H9 (cell line): ENCODE results near the gene THSD7A. TPM values are rescaled to one million over a fixed set of nuclear protein-coding genes. Genes with fewer than 3 reads are reported as not detected.

Source experiments
- DNase-seq: peaks from one replicate; pipeline ENCODE4 v3.0.0-alpha.2; 2017
- H2AFZ ChIP-seq: one replicate; pipeline ENCODE4 v1.6.1; 2013; ENCODE audit warnings: mild to moderate bottlenecking, low read length, control low read depth, moderate library complexity
- H2AK5ac ChIP-seq: 2 replicates; pipeline ENCODE4 v1.6.1; 2013; ENCODE audit warnings: low read length, control low read depth, mixed read lengths; ENCODE audit not compliant: insufficient read length
- H2BK120ac ChIP-seq: one replicate; pipeline ENCODE4 v1.6.1; 2013; ENCODE audit warnings: low read depth, mild to moderate bottlenecking, low read length, control low read depth, inconsistent platforms; ENCODE audit not compliant: poor library complexity, severe bottlenecking
- H2BK12ac ChIP-seq: 2 replicates; pipeline ENCODE4 v1.6.1; 2013; ENCODE audit warnings: low read length, control low read depth, mixed read lengths, low read depth; ENCODE audit not compliant: insufficient read length
- H2BK15ac ChIP-seq: 2 replicates; pipeline ENCODE4 v1.6.1; 2013; ENCODE audit warnings: low read depth, low read length, control low read depth
- H2BK20ac ChIP-seq: one replicate; pipeline ENCODE4 v1.6.1; 2013; ENCODE audit warnings: low read depth, mild to moderate bottlenecking, low read length, control low read depth, inconsistent platforms; ENCODE audit not compliant: poor library complexity, severe bottlenecking
- H2BK5ac ChIP-seq: 2 replicates; pipeline ENCODE4 v1.6.1; 2013; ENCODE audit warnings: low read length, control low read depth, mixed read lengths; ENCODE audit not compliant: insufficient read length
- H3K14ac ChIP-seq: 2 replicates; pipeline ENCODE4 v1.6.1; 2013; ENCODE audit warnings: low read length, control low read depth; ENCODE audit not compliant: insufficient read depth
- H3K18ac ChIP-seq: 2 replicates; pipeline ENCODE4 v1.6.1; 2013; ENCODE audit warnings: low read depth, mild to moderate bottlenecking, mixed read lengths, low read length, control low read depth; ENCODE audit not compliant: insufficient read length
- H3K23ac ChIP-seq: 2 replicates; pipeline ENCODE4 v1.6.1; 2013; ENCODE audit warnings: low read length, control low read depth, mixed read lengths, low read depth; ENCODE audit not compliant: insufficient read length
- H3K23me2 ChIP-seq: 2 replicates; pipeline ENCODE4 v1.6.1; 2013; ENCODE audit warnings: low read depth, mild to moderate bottlenecking, mixed read lengths, low read length, control low read depth; ENCODE audit not compliant: insufficient read length, poor library complexity, severe bottlenecking
- H3K27ac ChIP-seq: 2 replicates; pipeline ENCODE4 v1.5.1; 2013; ENCODE audit warnings: low read length, control low read depth, mixed read lengths, low read depth; ENCODE audit not compliant: insufficient read length
- H3K27me3 ChIP-seq: 2 replicates; pipeline ENCODE4 v1.6.1; 2013; ENCODE audit warnings: low read length, control low read depth, inconsistent platforms; ENCODE audit not compliant: insufficient read depth
- H3K4ac ChIP-seq: 2 replicates; pipeline ENCODE4 v1.6.1; 2013; ENCODE audit warnings: low read depth, mild to moderate bottlenecking, control low read depth, inconsistent platforms, low read length, moderate library complexity
- H3K4me1 ChIP-seq: 2 replicates; pipeline ENCODE4 v1.6.1; 2013; ENCODE audit warnings: low read length, control low read depth, inconsistent platforms; ENCODE audit not compliant: insufficient read depth
- H3K4me2 ChIP-seq: 2 replicates; pipeline ENCODE4 v1.6.1; 2013; ENCODE audit warnings: low read length, control low read depth, mixed read lengths; ENCODE audit not compliant: insufficient read length, insufficient read depth
- H3K56ac ChIP-seq: 2 replicates; pipeline ENCODE4 v1.6.1; 2013; ENCODE audit warnings: low read depth, mild to moderate bottlenecking, mixed read lengths, low read length, control low read depth; ENCODE audit not compliant: insufficient read length
- H3K79me1 ChIP-seq: 2 replicates; pipeline ENCODE4 v1.6.1; 2013; ENCODE audit warnings: low read depth, mild to moderate bottlenecking, moderate library complexity, low read length, control low read depth, inconsistent platforms; ENCODE audit not compliant: insufficient read depth, poor library complexity, severe bottlenecking
- H3K79me2 ChIP-seq: 2 replicates; pipeline ENCODE4 v1.6.1; 2013; ENCODE audit warnings: low read length, control low read depth, inconsistent platforms; ENCODE audit not compliant: insufficient read depth
- H3K9ac ChIP-seq: 2 replicates; pipeline ENCODE4 v1.6.1; 2013; ENCODE audit warnings: low read length, control low read depth, mixed read lengths; ENCODE audit not compliant: insufficient read length; ENCODE audit errors: extremely low read depth
- H3K9me3 ChIP-seq: one replicate; pipeline ENCODE4 v1.6.1; 2013; ENCODE audit warnings: low read depth, low read length, inconsistent platforms; ENCODE audit not compliant: control insufficient read depth
- H3T11ph ChIP-seq: one replicate; pipeline ENCODE4 v1.6.1; 2013; ENCODE audit warnings: mild to moderate bottlenecking, low read length, control low read depth, inconsistent platforms
- H4K20me1 ChIP-seq: one replicate; pipeline ENCODE4 v1.6.1; 2013; ENCODE audit not compliant: control insufficient read depth, insufficient read length, insufficient read depth
- H4K5ac ChIP-seq: 2 replicates; pipeline ENCODE4 v1.6.1; 2013; ENCODE audit warnings: low read depth, mild to moderate bottlenecking, mixed read lengths, low read length, control low read depth; ENCODE audit not compliant: insufficient read length
- H4K8ac ChIP-seq: replicated peaks from 2 replicates; pipeline ENCODE4 v1.6.1; 2013; ENCODE audit warnings: low read length, control low read depth, mixed read lengths, low read depth; ENCODE audit not compliant: insufficient read length
- H4K91ac ChIP-seq: 2 replicates; pipeline ENCODE4 v1.6.1; 2013; ENCODE audit warnings: low read depth, mild to moderate bottlenecking, moderate library complexity, mixed read lengths, low read length, control low read depth; ENCODE audit not compliant: insufficient read length
- H3K27ac Mint-ChIP-seq, 3 experiments: 2 replicates in 2 of 3; 3 replicates in 1 of 3; pipeline ENCODE4 v1.8.0; 2020 to 2021; ENCODE audit warnings: mixed read lengths in 3 of 3, mild to moderate bottlenecking in 1 of 3, moderate library complexity in 1 of 3
- H3K27me3 Mint-ChIP-seq: 2 replicates; pipeline ENCODE4 v1.8.0; 2021; ENCODE audit warnings: low read depth, mild to moderate bottlenecking, moderate library complexity, mixed read lengths
- H3K36me3 Mint-ChIP-seq, 3 experiments: 2 replicates in 2 of 3; 3 replicates in 1 of 3; pipeline ENCODE4 v1.8.0; 2020 to 2021; ENCODE audit warnings: low read depth in 3 of 3, mixed read lengths in 3 of 3; ENCODE audit not compliant: insufficient read depth in 1 of 3
- H3K4me1 Mint-ChIP-seq, 2 experiments: 2 replicates each; pipeline ENCODE4 v1.8.0; 2020; ENCODE audit warnings: mixed read lengths in 2 of 2
- H3K4me3 Mint-ChIP-seq, 2 experiments: 2 replicates in 1 of 2; 3 replicates in 1 of 2; pipeline ENCODE4 v1.8.0; 2020 to 2021; ENCODE audit warnings: mild to moderate bottlenecking in 2 of 2, mixed read lengths in 2 of 2, moderate library complexity in 1 of 2
- H3K9me3 Mint-ChIP-seq, 2 experiments: 2 replicates in 1 of 2; 3 replicates in 1 of 2; pipeline ENCODE4 v1.8.0; 2020; ENCODE audit warnings: mild to moderate bottlenecking in 2 of 2, mixed read lengths in 2 of 2, moderate library complexity in 1 of 2
- CTCF ChIP-seq: fragments of 200-600 bp; sonication (generic); conservative IDR thresholded peaks from 3 replicates; pipeline ENCODE4 v1.8.0; 2021; ENCODE audit warnings: antibody characterized with exemption, mild to moderate bottlenecking
- WGBS: extraction: QIAGEN DNeasy Blood & Tissue Kit; methylation state at CpG from one replicate; pipeline ENCODE4 v1.1.7; 2013; ENCODE audit warnings: missing lambda C conversion rate, low lambda C conversion rate, mixed read lengths; ENCODE audit not compliant: insufficient read length; ENCODE audit errors: extremely low coverage; 5-methylcytosine and 5-hydroxymethylcytosine counted together
- total RNA-seq: library from RNA; stranded (reverse); gene quantifications from 2 replicates; pipeline ENCODE4 v1.2.1, GENCODE V29; 2021

The THSD7A gene
- total RNA-seq, 1 experiment from 2014 or later = 0.42 TPM

- Histone ChIP-seq H2BK20ac (no peak overlapping the region), H4K91ac (no peak overlapping the region), H3K79me2 (no peaks in the 10 kb centered on the region), H3K4me2 (no peak overlapping the region), H3K9me3 (no peaks in the 10 kb centered on the region), H3K14ac (no peak overlapping the region), H2BK5ac (no peak overlapping the region), H3K4me1 (peaks cover 1% of the 10 kb centered on the region; the same call in 1 of the 2 replicates), H3K18ac (no peak overlapping the region), H4K5ac (no peak overlapping the region), H3K79me1 (no peaks in the 10 kb centered on the region), H4K20me1 (no peaks in the 10 kb centered on the region), H3K27me3 (no peaks in the 10 kb centered on the region), H2BK120ac (no peak overlapping the region), H2AK5ac (no peak overlapping the region), H3K27ac (no peak overlapping the region), H3K23ac (no peak overlapping the region), H2BK12ac (no peak overlapping the region), H3T11ph (no peak overlapping the region), H2BK15ac (no peak overlapping the region), H3K23me2 (no peaks in the 10 kb centered on the region), H3K4ac (no peak overlapping the region), H4K8ac (no peak overlapping the region), H3K9ac (no peak overlapping the region), H3K56ac (no peak overlapping the region), H2AFZ (no peak overlapping the region)
- peaks cover 14% of the 10 kb centered on the region in 2 experiments for H3K4me1 Mint-ChIP-seq
- TF ChIP-seq CTCF = no peak
- H3K9me3 Mint-ChIP-seq = no peaks in the 10 kb centered on the region
- WGBS = no CpG with 5 or more reads among the region's 6 CpGs
- H3K4me3 Mint-ChIP-seq = no peak overlapping the region
- no peak overlapping the region for H3K27ac Mint-ChIP-seq
- no peaks in the 10 kb centered on the region for H3K27me3 Mint-ChIP-seq
- H3K36me3 Mint-ChIP-seq = no peaks in the 10 kb centered on the region; a peak in 1 of 7 replicates
- DNase-seq = no peak
Observed at GRCh38 chr7:11552676-11553296, 279.2 kb downstream of the THSD7A start.
